SW480 (cell line): ENCODE measurements around the gene ACOD1.
"Not testable (repeated sequence)": the region's sequence is repeated elsewhere in the genome, so short reads cannot be mapped to it uniquely, and the experiment has no call there.

Experiments used
- DNase-seq: peaks from one replicate; pipeline ENCODE4 v3.0.0-alpha.2; 2016; ENCODE audit warnings: low spot score

Gene ACOD1

GRCh38 chr13:76948149-76948548 is at the start of gene ACOD1:
Gene ACOD1 (plus strand): TSS chr13:76948511. CDS start chr13:76948559, 48 bp downstream.
- DNase-seq, result no peak

- not testable (repeated sequence) for DNase-seq
Measured at GRCh38 chr13:76899066-76899465, 49.2 kb upstream of the ACOD1 start.

- peak; percentile 73 for DNase-seq
Measured at GRCh38 chr13:76903544-76904162, 44.7 kb upstream of the ACOD1 start.

- DNase-seq, result no peak
Measured at GRCh38 chr13:76904507-76904906, 43.8 kb upstream of the ACOD1 start.

GRCh38 chr13:76912476-76912875 is 35.8 kb upstream of the ACOD1 start:
- DNase-seq, result no peak

- no peak for DNase-seq
Measured at GRCh38 chr13:76913898-76914297, 34.4 kb upstream of the ACOD1 start.

GRCh38 chr13:76917095-76917494 is 31.2 kb upstream of the ACOD1 start:
- no peak for DNase-seq

- DNase-seq, result not testable (repeated sequence)
Measured at GRCh38 chr13:76917755-76918481, 30.4 kb upstream of the ACOD1 start.

GRCh38 chr13:76921516-76921915 is 26.8 kb upstream of the ACOD1 start:
- DNase-seq, result no peak

- peak; percentile 72 for DNase-seq
Measured at GRCh38 chr13:76925115-76925514, 23.2 kb upstream of the ACOD1 start.

- DNase-seq, result no peak
Measured at GRCh38 chr13:76927955-76928354, 20.4 kb upstream of the ACOD1 start.

GRCh38 chr13:76928456-76928855 is 19.9 kb upstream of the ACOD1 start:
- no peak for DNase-seq

- DNase-seq, result no peak
Measured at GRCh38 chr13:76929320-76929719, 19.0 kb upstream of the ACOD1 start.

- no peak for DNase-seq
Measured at GRCh38 chr13:76929851-76930374, 18.4 kb upstream of the ACOD1 start.

GRCh38 chr13:76932076-76932475 is 16.2 kb upstream of the ACOD1 start:
- DNase-seq, result no peak

- DNase-seq, result no peak
Measured at GRCh38 chr13:76934671-76935070, 13.6 kb upstream of the ACOD1 start.

- DNase-seq, result no peak
Measured at GRCh38 chr13:76936763-76937162, 11.5 kb upstream of the ACOD1 start.

GRCh38 chr13:76937281-76937820 is 11.0 kb upstream of the ACOD1 start:
- DNase-seq, result peak; percentile 65

- DNase-seq, result no peak
Measured at GRCh38 chr13:76939215-76939614, 9.1 kb upstream of the ACOD1 start.

GRCh38 chr13:76942363-76942762 is 5.9 kb upstream of the ACOD1 start:
- no peak for DNase-seq

GRCh38 chr13:76943646-76944045 is 4.7 kb upstream of the ACOD1 start:
- no peak for DNase-seq

GRCh38 chr13:76944456-76944855 is 3.9 kb upstream of the ACOD1 start:
- no peak for DNase-seq

- DNase-seq, result no peak
Measured at GRCh38 chr13:76950101-76950500, 1.8 kb downstream of the ACOD1 start.
